Testis (tissue), 3 donors: Measurements from ENCODE around the gene HOOK2. TPM values are rescaled to one million over a fixed set of nuclear protein-coding genes. Genes with fewer than 3 reads are reported as not detected.

ENCODE experiments used
- DNase-seq: peaks from one replicate; pipeline ENCODE4 v3.0.0-alpha.2; 2019
- H3K27ac ChIP-seq, 2 donors: fragments of 200-600 bp; sonication (generic); one replicate each; pipeline ENCODE4 v1.5.1; 2019
- H3K27me3 ChIP-seq: fragments of 200-600 bp; sonication (generic); one replicate; pipeline ENCODE4 v1.5.1; 2019
- H3K36me3 ChIP-seq: fragments of 200-600 bp; sonication (generic); one replicate; pipeline ENCODE4 v1.5.1; 2017; ENCODE audit warnings: low read depth; ENCODE audit errors: missing control alignments
- H3K4me1 ChIP-seq: fragments of 200-600 bp; sonication (generic); one replicate; pipeline ENCODE4 v1.5.1; 2019
- H3K4me3 ChIP-seq, 2 donors: fragments of 200-600 bp; sonication (generic); one replicate each; pipeline ENCODE4 v1.5.1; 2017 to 2019
- H3K9me3 ChIP-seq: fragments of 200-600 bp; sonication (generic); one replicate; pipeline ENCODE4 v1.5.1; 2017
- POLR2A ChIP-seq: fragments of 450-650 bp; IDR thresholded peaks from one replicate; pipeline ENCODE4 v1.6.1; 2017; ENCODE audit warnings: antibody characterized with exemption, mild to moderate bottlenecking, moderate library complexity
- whole genome bisulfite sequencing, 2 donors: methylation state at CpG; one replicate each; pipeline ENCODE4 v1.1.5; 2018; 5-methylcytosine and 5-hydroxymethylcytosine counted together
- intact Hi-C: fragments of 100-400 bp; cut with DNase I; formaldehyde crosslinking; loops from one replicate; pipeline ENCODE4 v1.15.1; 2023; ENCODE audit warnings: low total_unique reads
- polyA plus RNA-seq: library from polyadenylated mRNA; stranded (reverse); fragments of 350-450 nt; fragmentation: Illumina TruSeq; extraction: RNeasy Lipid Tissue Mini Kit (QIAGEN cat#74804); gene quantifications from one replicate; pipeline ENCODE4 v1.2.3, GENCODE V29; 2014; ENCODE audit warnings: low read depth, low replicate concordance; ENCODE audit not compliant: insufficient read depth
- total RNA-seq, 2 donors: library from RNA; depleted of rRNA; stranded (reverse); fragments of >200 nt; gene quantifications; one replicate each; pipeline ENCODE4 v1.2.3, GENCODE V29; 2016
- TF ChIP-seq, protein P1 (sequence below), 3 experiments: fragments of 450-650 bp in 2 of 3; fragments of 200-600 bp in 1 of 3; sonication (generic) in 1 of 3; IDR thresholded peaks; one replicate each; pipeline ENCODE4 v1.5.1; 2016 to 2019; ENCODE audit warnings: antibody characterized with exemption in 3 of 3, mild to moderate bottlenecking in 2 of 3, moderate library complexity in 1 of 3

The HOOK2 gene
- total and polyA plus RNA-seq, 3 donors from 2014 or later = 30.0 to 63.4 (median 54.4) TPM

DNA sequence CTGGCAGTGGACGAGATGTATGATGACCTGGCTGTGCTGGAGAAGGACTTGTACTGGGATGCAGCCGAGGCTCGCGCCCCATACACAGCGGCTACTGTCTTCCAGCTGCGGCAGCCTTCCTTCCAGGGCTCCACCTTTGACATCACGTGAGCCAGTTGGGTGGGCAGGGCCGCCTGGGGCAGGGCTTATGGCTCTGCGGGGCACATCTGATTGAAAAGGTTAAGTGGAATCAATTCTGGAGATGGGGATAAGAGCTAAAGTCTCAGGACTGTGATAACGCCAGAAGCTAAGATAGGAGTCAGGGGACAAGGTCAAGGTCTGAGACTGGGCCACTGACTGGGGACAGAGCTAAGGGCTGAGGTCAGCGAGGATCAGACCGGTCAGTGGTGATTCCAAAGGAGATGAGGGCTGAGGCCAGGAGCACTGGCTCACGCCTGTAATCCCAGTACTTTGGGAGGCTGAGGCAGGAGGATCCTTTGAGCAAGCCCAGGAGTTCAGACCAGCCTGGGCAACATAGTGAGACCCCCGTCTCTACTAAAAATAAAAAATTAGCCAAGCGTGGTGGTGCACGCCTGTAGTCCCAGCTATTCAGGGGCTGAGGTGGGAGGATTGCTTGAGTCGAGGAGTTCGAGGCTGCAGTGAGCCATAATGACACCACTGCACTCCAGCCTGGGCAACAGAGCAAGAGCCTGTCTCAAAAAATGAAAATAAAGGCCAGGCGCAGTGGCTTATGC, 19.0 kb downstream of the HOOK2 start:
- H3K9me3 ChIP-seq = no peaks in the 10 kb centered on the region
- WGBS, 2 donors = 84 to 86% methylated on average over 16 to 19 of the region's 19 CpGs
- no peak overlapping the region for H3K4me3 ChIP-seq
- no peak for DNase-seq
- intact Hi-C loops = no loop called here
- H3K4me1 ChIP-seq = peaks cover 2% of the 10 kb centered on the region
- H3K36me3 ChIP-seq = no peaks in the 10 kb centered on the region
- H3K27ac ChIP-seq = no peak overlapping the region
- no peaks in the 10 kb centered on the region for H3K27me3 ChIP-seq
- no peak for TF ChIP-seq POLR2A
- TF ChIP-seq, protein P1, sequence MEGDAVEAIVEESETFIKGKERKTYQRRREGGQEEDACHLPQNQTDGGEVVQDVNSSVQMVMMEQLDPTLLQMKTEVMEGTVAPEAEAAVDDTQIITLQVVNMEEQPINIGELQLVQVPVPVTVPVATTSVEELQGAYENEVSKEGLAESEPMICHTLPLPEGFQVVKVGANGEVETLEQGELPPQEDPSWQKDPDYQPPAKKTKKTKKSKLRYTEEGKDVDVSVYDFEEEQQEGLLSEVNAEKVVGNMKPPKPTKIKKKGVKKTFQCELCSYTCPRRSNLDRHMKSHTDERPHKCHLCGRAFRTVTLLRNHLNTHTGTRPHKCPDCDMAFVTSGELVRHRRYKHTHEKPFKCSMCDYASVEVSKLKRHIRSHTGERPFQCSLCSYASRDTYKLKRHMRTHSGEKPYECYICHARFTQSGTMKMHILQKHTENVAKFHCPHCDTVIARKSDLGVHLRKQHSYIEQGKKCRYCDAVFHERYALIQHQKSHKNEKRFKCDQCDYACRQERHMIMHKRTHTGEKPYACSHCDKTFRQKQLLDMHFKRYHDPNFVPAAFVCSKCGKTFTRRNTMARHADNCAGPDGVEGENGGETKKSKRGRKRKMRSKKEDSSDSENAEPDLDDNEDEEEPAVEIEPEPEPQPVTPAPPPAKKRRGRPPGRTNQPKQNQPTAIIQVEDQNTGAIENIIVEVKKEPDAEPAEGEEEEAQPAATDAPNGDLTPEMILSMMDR (IDR thresholded peaks at IDR 0.05) = no peak

GRCh38 chr19:12754465-12755196, 20.7 kb downstream of the HOOK2 start:
- intact Hi-C loops = no loop called here
- no peaks in the 10 kb centered on the region for H3K36me3 ChIP-seq
- no peak for TF ChIP-seq POLR2A
- TF ChIP-seq, protein P1 (IDR thresholded peaks at IDR 0.05) = no peak
- H3K4me3 ChIP-seq = no peak overlapping the region
- no peak overlapping the region for H3K27ac ChIP-seq
- DNase-seq = no peak
- no peaks in the 10 kb centered on the region for H3K27me3 ChIP-seq
- WGBS, 2 donors = 58 to 61% methylated on average over 26 to 50 of the region's 50 CpGs
- H3K4me1 ChIP-seq = peaks cover 7% of the 10 kb centered on the region
- H3K9me3 ChIP-seq = no peaks in the 10 kb centered on the region

DNA sequence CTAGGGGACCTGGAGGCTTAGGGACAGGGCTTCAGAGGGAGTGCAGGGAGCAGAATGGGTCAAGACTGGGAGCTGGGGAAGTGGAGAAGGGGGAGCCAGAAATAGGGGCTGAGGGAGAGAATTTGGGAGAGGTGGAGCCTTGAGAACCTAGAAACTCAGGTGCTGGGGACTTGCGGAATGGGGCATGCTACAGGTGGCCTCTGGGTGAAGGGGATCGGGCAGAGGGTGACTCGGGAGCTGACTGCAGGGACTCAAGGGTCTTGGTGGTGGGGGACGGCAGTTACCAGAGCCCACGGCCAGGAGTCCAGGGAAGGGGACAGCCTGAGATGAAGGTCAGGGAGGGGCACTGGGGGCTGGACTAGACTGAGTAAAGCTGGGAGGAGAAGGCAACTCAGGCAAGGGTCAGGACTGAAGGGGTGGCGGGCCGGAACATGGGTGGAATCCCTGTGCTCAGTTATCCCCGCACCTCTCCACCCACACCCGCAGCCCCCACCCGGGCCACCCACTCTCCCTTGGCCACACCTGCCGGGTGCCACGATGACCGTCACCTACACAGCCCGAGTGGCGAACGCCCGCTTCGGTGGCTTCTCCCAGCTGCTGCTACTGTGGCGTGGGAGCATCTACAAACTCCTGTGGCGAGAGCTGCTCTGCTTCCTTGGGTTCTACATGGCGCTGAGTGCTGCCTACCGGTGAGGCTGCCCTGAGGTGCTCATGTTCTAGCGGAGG, 23.1 kb downstream of the HOOK2 start:
- H3K9me3 ChIP-seq = no peaks in the 10 kb centered on the region
- H3K27me3 ChIP-seq = no peaks in the 10 kb centered on the region
- H3K4me3 ChIP-seq = no peak overlapping the region
- intact Hi-C loops = no loop called here
- no peak overlapping the region for H3K27ac ChIP-seq
- H3K4me1 ChIP-seq = peaks cover 5% of the 10 kb centered on the region
- no peak for DNase-seq
- WGBS, 2 donors = 83 to 87% methylated on average over 18 to 23 of the region's 23 CpGs
- TF ChIP-seq, protein P1 (IDR thresholded peaks at IDR 0.05) = no peak
- no peak for TF ChIP-seq POLR2A
- no peaks in the 10 kb centered on the region for H3K36me3 ChIP-seq

DNA sequence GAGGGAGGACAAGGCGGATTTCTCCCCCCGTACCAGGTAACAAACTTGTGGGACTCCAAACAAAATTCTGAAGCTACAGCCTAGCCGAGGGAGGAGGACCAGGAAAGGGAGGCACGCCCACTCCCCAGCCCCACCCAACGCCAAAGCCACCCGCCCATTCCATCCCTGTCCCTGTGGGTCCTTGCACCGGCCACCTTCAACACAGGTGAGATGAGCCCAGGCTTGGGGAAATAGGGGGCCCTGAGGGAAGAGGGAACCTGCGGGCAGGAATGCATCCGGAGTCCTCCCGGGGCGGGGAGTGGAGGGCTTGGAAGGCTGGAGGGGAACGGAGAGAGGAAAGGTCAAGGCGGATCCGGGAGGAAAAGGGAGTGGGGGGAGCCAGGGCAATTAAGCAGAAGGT, 23.7 kb downstream of the HOOK2 start, which contains the start of gene BEST2:
TSS of gene BEST2 (plus strand) at position 157 of the 400 bp plus-strand sequence. CDS start 802 bp downstream, outside the sequence.
- Histone ChIP-seq H3K27ac (no peak within 1 kb of the TSS), H3K36me3 (no peaks in the 10 kb centered on the region), H3K4me3 (no peak within 1 kb of the TSS), H3K4me1 (peaks cover 5% of the 10 kb centered on the region), H3K27me3 (no peaks in the 10 kb centered on the region), H3K9me3 (no peaks in the 10 kb centered on the region)
- TF ChIP-seq, protein P1 (IDR thresholded peaks at IDR 0.05) = no peak
- intact Hi-C loops = no loop called here
- no peak for DNase-seq
- WGBS, 2 donors = 61 to 70% methylated on average over 14 of the region's 14 CpGs
